Stimulated activated CD8-positive, alpha-beta memory T cell treated with anti-CD3 and anti-CD28 coated beads, Interleukin-7, amount 100 ng/mL, for 1 hour (primary cell): Measurements from ENCODE around the gene NEURL3.

ENCODE experiments used
- DNase-seq, 2 donors: peaks; one replicate each; pipeline ENCODE4 v3.0.0-alpha.2; 2020; ENCODE audit warnings: low read depth in 2 of 2

Gene NEURL3

DNA sequence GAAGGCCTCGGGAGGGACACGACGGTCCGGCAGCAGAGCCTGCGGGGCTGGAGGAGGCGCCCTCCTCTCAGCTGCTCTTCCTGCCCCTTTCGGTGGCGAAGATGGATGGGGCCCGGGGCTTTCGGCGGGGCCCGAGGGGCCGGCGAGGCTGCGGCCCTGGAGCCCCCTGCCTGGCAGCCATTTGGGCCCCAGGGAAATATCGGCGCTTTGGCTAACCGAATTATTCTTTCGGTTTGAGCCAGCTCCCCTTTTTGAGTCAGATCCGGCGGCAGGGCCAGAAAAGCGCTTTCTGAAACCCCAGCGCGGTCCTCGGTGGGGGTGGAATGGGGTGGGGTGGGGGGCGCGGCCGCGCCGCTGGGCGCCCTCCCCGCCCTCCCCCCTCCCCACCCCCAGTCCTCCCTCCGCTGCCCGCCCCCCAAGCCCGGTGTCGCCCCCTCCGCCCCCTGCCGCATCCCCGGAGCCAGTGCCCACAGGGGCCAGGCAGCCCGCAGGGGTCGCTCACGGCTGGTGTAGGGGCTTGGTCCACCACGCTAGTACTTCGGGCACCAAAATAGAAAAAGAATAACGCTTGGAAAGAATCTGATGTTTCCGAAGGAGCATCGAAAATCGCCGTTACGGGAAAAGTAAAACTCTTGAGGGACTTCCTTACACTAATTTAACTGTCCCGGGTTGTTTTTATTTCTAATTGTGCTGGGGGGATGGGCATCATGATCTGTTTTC, 22.3 kb upstream of the NEURL3 start:
- peak in 1 of 2 donors; percentile 22 for DNase-seq

DNA sequence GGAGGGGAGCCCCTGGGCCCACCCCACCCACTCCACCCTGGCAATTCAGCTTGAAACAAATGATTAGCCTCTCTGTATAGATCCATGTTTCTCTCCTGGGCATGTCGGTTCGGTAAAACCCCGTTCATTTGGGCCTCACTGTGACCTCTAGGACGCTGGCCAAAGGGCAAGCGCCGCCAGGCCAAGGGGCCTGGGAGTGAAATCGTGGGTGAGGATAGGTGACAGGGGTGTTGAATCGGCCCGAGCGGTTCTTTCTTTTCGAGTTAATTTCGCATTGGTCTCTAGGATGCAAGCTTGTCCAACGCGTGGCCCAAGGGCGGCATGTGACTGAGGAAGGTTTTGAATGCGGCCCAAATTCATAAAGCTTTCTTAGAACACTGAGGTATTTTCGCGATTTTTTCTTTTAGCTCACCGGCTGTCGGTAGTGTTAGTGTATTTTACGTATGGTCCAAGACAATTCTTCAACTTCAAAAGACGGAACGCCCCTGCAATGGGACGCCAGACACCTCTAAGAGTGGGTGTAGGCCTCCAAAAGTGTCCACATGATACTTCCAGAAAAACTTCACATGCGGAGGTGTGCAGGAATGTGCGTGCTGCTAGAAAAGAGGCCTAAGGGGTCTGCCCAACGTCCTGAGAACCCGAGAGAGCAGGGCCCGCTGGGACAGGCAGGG, 21.6 kb upstream of the NEURL3 start:
- no peak for DNase-seq

GRCh38 chr2:96526101-96526591, 21.0 kb upstream of the NEURL3 start:
- DNase-seq, result no peak

GRCh38 chr2:96525211-96525507, 20.0 kb upstream of the NEURL3 start:
- no peak for DNase-seq

GRCh38 chr2:96524482-96525210, 19.5 kb upstream of the NEURL3 start:
- DNase-seq, result no peak

- DNase-seq, result no peak
Observed at GRCh38 chr2:96523659-96524481, 18.7 kb upstream of the NEURL3 start.

DNA sequence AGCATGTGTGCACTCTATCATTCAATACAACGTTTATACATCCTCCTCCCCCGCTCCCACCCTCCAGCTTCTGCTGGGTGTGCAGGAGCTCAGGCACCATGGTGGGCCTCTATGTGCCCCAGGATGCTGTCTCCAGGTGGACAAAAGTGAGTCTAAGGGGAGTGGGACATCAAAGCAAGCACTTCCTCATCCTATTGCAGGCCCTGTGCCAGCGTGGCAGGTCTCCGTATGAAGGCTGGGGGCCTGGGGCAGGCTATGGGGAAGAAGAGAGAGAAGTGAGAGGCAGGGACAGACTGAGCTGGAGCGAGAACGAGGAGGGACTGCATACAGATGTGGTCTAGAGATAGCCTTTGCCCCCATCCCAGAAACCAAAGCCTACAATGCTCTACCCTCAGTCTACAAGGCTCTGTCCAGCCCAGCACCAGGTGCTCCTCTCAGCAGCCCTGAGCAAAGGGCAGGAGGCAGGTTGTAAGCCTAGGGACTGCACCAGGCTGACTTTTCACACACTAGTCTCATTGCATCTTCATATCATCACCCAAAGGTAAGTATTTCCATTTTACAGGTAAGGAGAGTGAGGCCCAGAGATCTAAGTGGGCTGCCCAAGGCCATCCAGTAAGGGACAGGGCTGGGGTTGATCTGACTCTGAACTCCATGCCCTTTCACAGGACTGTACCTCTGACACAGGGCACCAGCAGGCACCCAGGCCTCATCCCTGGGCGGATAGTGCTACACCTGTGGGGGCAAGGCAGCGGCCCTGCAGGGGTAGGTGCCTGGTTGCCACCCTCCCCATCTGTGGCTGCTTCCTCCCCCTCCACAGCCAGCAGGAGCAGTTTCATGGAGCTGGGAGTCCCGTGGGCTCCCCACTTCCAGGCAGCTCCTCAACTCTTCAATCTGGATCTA, 17.4 kb upstream of the NEURL3 start:
- DNase-seq, result no peak

DNA sequence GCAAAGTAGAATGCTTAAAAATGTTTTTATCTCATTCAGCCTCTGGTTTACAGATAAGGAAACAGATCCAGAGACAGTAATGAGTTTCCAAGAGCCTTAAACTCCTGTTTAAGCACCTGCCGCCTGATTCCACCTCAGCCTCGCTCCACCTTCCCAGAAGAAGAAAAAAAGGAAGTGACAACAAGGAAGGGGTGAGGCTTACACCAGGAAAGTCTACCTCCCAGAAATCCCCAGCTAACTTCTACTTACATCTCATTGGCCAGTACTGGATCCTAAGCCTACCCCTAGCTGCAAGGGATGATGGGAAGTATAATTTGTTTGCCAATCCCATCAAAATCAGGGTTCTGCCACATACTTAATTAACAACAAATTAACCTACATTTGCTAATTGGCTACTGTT, 16.1 kb upstream of the NEURL3 start:
- DNase-seq, result no peak

DNA sequence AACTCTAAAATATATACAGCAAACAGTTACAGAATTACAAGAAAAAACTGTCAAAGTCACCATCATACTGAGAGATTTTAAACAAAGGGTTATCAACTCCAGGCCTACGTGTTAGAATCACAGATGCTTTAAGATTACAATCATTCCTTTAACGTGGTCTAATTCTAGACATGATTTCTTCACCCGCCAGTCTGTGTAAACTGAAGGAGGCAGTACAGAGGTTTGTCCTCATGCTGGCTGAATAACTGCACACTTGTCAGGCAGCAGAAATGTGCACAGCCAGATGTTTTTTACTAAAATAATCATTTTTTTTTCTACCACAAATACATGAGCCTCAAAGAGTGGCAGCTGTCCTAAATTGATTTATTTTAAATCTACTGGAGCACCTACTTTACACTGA, 15.5 kb upstream of the NEURL3 start:
- DNase-seq, result no peak

DNA sequence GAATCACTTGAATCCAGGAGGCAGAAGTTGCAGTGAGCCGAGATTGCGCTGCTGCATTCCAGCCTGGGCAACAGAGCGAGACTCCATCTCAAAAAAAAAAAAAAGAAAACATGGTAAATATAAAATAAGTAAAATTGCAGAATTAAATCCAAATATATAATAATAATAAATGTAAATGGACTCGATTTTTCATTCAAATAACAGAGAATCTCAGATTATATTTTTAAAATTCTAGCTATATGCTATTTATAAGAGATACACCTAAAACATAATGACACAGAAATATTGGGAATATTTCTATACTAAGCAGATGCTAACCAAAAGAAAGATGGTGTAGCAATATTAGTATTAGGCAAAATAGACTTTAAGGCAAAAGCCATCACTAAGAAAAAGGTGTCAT, 15.1 kb upstream of the NEURL3 start:
- no peak for DNase-seq

- no peak for DNase-seq
Observed at GRCh38 chr2:96517079-96517478, 11.9 kb upstream of the NEURL3 start.

DNA sequence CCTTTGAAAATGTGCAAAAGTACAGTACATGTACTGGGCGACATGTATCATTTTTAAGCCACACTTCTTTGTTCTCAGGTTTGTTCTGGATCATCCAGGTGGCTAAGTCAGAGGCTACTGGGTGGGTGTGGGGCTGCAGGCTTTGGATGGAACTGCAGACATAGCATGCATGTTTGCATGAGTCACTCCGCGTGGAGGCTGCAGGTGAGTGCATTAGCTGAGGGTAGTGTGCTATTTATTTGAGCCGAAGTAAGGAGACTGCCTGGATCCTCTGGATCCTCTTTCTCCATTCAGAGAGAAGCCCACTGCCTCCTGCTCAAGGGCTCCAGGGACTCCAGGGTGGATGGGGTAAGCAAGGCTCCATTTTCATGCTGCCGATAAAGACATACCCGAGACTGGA, 9.4 kb upstream of the NEURL3 start:
- DNase-seq, result no peak

GRCh38 chr2:96512341-96512740, 7.2 kb upstream of the NEURL3 start:
- no peak for DNase-seq

DNA sequence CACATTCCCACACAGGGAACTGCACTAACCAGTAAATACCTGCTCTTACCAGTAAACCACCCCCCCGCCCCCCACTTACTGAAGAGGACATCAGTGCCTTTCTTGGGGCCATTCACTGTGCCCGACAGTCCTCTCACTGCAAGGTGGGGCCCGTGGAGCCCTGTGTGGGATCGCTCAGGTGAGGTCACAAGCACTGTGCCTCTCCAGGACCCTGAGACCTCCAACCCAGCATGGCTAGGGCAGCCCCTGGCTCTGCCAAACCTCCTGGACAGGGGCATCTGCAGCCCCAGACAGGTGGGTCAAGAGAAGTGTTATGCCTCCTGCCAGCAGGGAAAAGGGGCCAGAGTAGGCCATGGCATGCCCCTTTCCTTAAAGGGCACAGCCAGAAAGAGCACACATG, 6.7 kb upstream of the NEURL3 start:
- DNase-seq, result no peak

GRCh38 chr2:96510931-96511595, 5.9 kb upstream of the NEURL3 start:
- DNase-seq, result no peak

- no peak for DNase-seq
Observed at GRCh38 chr2:96509847-96510230, 4.7 kb upstream of the NEURL3 start.

DNA sequence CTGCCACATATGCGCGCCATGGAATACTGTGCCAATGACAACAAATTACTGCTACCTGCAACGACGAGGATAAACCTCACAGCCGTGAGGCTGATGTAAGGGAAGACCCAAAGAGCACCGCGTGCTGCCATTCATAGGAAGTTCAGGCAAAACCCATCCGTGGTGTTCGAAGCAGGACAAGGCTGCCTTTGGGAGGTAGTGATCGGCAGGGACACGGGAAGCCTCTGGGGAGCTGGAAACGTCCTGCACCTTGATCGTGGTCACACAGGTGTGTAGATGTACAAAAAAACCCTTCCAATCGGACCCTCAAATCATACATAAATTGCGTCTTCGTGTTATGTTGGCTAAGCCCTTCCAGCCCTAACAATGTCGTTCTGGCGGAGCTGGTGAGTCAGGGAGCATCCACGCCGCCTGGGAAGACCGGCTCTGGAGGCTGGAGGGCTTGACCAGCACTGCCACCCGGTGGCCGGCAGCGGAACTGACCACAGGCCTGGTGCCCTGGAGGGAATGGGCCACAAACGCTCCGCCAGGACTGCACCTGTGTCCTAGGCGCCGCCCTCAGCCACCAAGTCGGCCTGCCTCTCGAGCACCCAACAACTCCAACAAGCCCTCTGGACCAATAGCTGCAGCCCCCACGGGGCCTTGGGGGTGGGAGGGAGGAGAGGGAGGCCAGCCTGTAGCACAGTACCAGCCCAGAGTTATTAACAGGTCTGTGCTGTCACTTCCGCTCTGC, 4.1 kb upstream of the NEURL3 start:
- DNase-seq, result peak in 1 of 2 donors; percentile 38

DNA sequence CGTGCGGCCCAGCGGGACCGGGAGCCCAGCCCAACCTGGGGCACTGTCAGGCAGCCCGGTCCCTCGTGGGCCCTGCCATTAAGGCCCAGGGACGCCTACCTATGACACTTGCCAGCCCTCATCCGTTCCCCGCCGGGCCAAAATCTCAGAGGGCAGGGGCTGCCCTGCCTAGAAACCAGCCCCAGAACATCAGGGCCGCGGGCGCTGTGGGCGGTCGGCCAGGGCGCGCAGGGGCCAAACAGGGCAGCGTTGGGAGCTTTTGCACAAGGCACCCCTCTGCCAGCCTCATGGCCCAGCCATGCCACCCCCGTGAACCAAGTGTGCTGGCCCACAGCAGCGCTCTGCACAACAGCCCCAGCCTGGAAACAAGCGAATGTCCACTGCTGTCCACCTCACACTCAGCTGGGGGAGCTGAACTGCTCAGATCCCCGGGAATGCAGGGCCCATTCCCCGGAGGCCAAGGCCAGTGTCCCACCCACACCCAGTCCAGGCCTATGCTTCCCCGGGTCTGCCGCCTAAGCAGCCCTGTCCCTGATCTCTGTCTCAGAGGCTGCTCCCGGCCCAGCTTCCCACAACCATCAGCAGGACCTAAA, 3.5 kb upstream of the NEURL3 start:
- no peak for DNase-seq

DNA sequence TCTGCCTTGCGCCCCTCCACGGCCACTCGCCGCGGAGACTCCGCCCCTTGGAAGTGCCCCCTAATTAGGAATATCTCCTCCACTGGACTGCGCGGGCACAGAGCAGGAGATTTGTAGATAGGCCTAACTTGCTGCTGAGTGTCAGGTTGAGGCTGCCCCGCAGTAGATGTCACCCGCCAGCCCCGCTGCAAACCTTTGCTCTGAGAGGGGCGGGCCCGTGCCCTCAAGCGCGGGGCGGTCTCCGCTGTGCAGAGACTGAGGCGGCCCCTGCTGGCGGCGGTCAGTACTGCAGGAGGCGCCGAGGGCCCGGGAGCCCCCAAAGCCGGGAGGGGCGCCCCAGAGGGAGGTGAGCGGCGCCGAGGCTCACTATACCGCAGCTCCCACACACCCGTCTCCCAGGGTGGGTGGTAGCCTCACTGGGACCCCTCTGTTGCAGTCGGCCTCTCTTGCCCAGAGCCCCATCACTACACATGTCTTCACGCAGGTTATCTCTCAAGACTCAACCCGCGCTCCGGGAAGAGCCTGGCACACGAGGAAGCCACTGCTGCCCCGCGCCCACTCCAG, 2.9 kb upstream of the NEURL3 start:
- peak; percentile 80 to 88 for DNase-seq
